GM21529 (cell line): ENCODE measurements around the gene ADAMTS2.

Source experiments
- ATAC-seq: cut with Tn5 transposase; IDR thresholded peaks from one replicate; pipeline ENCODE4 v1.9.1; 2021; ENCODE audit not compliant: unreplicated experiment

ADAMTS2 gene

GRCh38 chr5:179166886-179167841 is 178.1 kb downstream of the ADAMTS2 start:
- ATAC-seq: no peak

GRCh38 chr5:179166171-179166885 is 178.9 kb downstream of the ADAMTS2 start:
- ATAC-seq: no peak

- no peak for ATAC-seq
Observed at GRCh38 chr5:179165421-179166170, 179.7 kb downstream of the ADAMTS2 start.

GRCh38 chr5:179164331-179165311 is 180.6 kb downstream of the ADAMTS2 start:
- ATAC-seq: no peak

GRCh38 chr5:179163236-179164155 is 181.8 kb downstream of the ADAMTS2 start:
- ATAC-seq: no peak

GRCh38 chr5:179162351-179163235 is 182.7 kb downstream of the ADAMTS2 start:
- ATAC-seq: no peak

- ATAC-seq: no peak
Observed at GRCh38 chr5:179161901-179162300, 183.4 kb downstream of the ADAMTS2 start.

GRCh38 chr5:179160584-179160983 is 184.7 kb downstream of the ADAMTS2 start:
- no peak for ATAC-seq

- ATAC-seq: no peak
Observed at GRCh38 chr5:179158556-179158955, 186.7 kb downstream of the ADAMTS2 start.

- no peak for ATAC-seq
Observed at GRCh38 chr5:179154991-179155955, 190.0 kb downstream of the ADAMTS2 start.

GRCh38 chr5:179154346-179154990 is 190.8 kb downstream of the ADAMTS2 start:
- no peak for ATAC-seq

- ATAC-seq: no peak
Observed at GRCh38 chr5:179153921-179154345, 191.3 kb downstream of the ADAMTS2 start.

- no peak for ATAC-seq
Observed at GRCh38 chr5:179153341-179153901, 191.8 kb downstream of the ADAMTS2 start.

GRCh38 chr5:179152941-179153340 is 192.3 kb downstream of the ADAMTS2 start:
- ATAC-seq: no peak

GRCh38 chr5:179152144-179152895 is 192.9 kb downstream of the ADAMTS2 start:
- no peak for ATAC-seq
